Caco-2 (cell line): ENCODE results near the gene FBLN5. TPM values are rescaled to one million over a fixed set of nuclear protein-coding genes. Genes with fewer than 3 reads are reported as not detected.

Source experiments
- BruUV-seq: library from RNA; stranded (reverse); fragments of 400-500 nt; replicated peaks from 2 replicates; lab custom pipeline; 2021; lab: Mats Ljungman, UMichigan
- CTCF ChIA-PET: fragments of 300-600 bp; sonication (Branson Sonifier 250); formaldehyde crosslinking; loops from one replicate; lab custom pipeline; 2022; ENCODE audit warnings: antibody characterized with exemption; lab: Charles Lee
- POLR2A ChIA-PET: fragments of 300-600 bp; sonication (Branson Sonifier 250); formaldehyde crosslinking; loops from one replicate; lab custom pipeline; 2022; ENCODE audit warnings: antibody characterized with exemption; lab: Charles Lee
- DNase-seq, 2 experiments: peaks; one replicate each; pipeline versions ENCODE4 v3.0.0 to v3.0.0-alpha.2; 2020 to 2022
- H3K27me3 ChIP-seq: replicated peaks from 2 replicates; pipeline ENCODE4 v1.6.0; 2011; ENCODE audit warnings: low read length; ENCODE audit not compliant: control insufficient read depth, insufficient read depth
- H3K36me3 ChIP-seq: 2 replicates; pipeline ENCODE4 v1.5.1; 2011; ENCODE audit warnings: low read length; ENCODE audit not compliant: control insufficient read depth, insufficient read depth
- H3K4me1 ChIP-seq: fragments of 250-450 bp; sonication (Bioruptor Pico); 2 replicates; pipeline ENCODE4 v1.5.1; 2020; ENCODE audit warnings: mild to moderate bottlenecking
- H3K4me3 ChIP-seq: 2 replicates; pipeline ENCODE4 v1.5.1; 2011; ENCODE audit warnings: low read depth, mild to moderate bottlenecking, control low read depth, low read length
- H3K9me3 ChIP-seq: fragments of 250-450 bp; sonication (Bioruptor Pico); 2 replicates; pipeline ENCODE4 v1.5.1; 2020; ENCODE audit warnings: mild to moderate bottlenecking, moderate library complexity
- H3K27ac Mint-ChIP-seq: one replicate; pipeline ENCODE4 v1.8.0; 2022; ENCODE audit warnings: mixed read lengths; ENCODE audit not compliant: unreplicated experiment
- H3K27me3 Mint-ChIP-seq: one replicate; pipeline ENCODE4 v1.8.0; 2022; ENCODE audit warnings: mixed read lengths; ENCODE audit not compliant: insufficient read depth, unreplicated experiment
- H3K36me3 Mint-ChIP-seq: one replicate; pipeline ENCODE4 v1.8.0; 2022; ENCODE audit warnings: mild to moderate bottlenecking, mixed read lengths; ENCODE audit not compliant: insufficient read depth, unreplicated experiment
- H3K4me1 Mint-ChIP-seq: one replicate; pipeline ENCODE4 v1.8.0; 2022; ENCODE audit warnings: low read depth, mixed read lengths; ENCODE audit not compliant: unreplicated experiment
- H3K4me3 Mint-ChIP-seq: one replicate; pipeline ENCODE4 v1.8.0; 2022; ENCODE audit warnings: mild to moderate bottlenecking, moderate library complexity, mixed read lengths; ENCODE audit not compliant: unreplicated experiment
- H3K9me3 Mint-ChIP-seq: one replicate; pipeline ENCODE4 v1.8.0; 2022; ENCODE audit warnings: mixed read lengths; ENCODE audit not compliant: unreplicated experiment
- CTCF ChIP-seq, 2 experiments: fragments of 200-600 bp in 1 of 2; IDR thresholded peaks; 1 replicate in 1 of 2; 2 replicates in 1 of 2; pipeline versions ENCODE4 v1.5.1 to v1.8.0; 2011 to 2022; ENCODE audit warnings: antibody characterized with exemption in 1 of 2, control low read depth in 1 of 2, inconsistent platforms in 1 of 2, low read depth in 1 of 2, low read length in 1 of 2, mild to moderate bottlenecking in 1 of 2, moderate library complexity in 1 of 2; ENCODE audit not compliant: insufficient read depth in 1 of 2, severe bottlenecking in 1 of 2, unreplicated experiment in 1 of 2
- intact Hi-C: fragments of 100-400 bp; cut with micrococcal nuclease; formaldehyde crosslinking; loops from one replicate; pipeline ENCODE4 v1.10.0; 2022; ENCODE audit not compliant: unreplicated experiment
- total RNA-seq: library from RNA; stranded (reverse); gene quantifications from 2 replicates; pipeline ENCODE4 v1.2.3, GENCODE V29; 2022

The FBLN5 gene
- total RNA-seq, 1 experiment from 2014 or later: 13.9 TPM

- no peak overlapping the region for H3K4me3 ChIP-seq
- Mint-ChIP-seq H3K36me3 (no peaks in the 10 kb centered on the region), H3K9me3 (no peaks in the 10 kb centered on the region), H3K4me1 (no peaks in the 10 kb centered on the region), H3K27me3 (no peaks in the 10 kb centered on the region), H3K27ac (no peak overlapping the region), H3K4me3 (no peak overlapping the region)
- no peaks in the 10 kb centered on the region for H3K36me3 ChIP-seq
- CTCF ChIA-PET: no interaction called here
- POLR2A ChIA-PET: no interaction called here
- intact Hi-C loops: no loop called here
- no peak for TF ChIP-seq CTCF (IDR thresholded peaks at IDR 0.05; ENCODE audit: insufficient read depth in 1 of 2, low read depth in 1 of 2, low read length in 1 of 2, severe bottlenecking in 1 of 2, unreplicated experiment in 1 of 2)
- no TSS peak for BruUV-seq
- H3K4me1 ChIP-seq: no peaks in the 10 kb centered on the region
- DNase-seq: no peak
- no peaks in the 10 kb centered on the region for H3K9me3 ChIP-seq
- no peaks in the 10 kb centered on the region for H3K27me3 ChIP-seq
Observed at GRCh38 chr14:91925001-91925726, 22.3 kb downstream of the FBLN5 start.

GRCh38 chr14:91920526-91920925, 27.0 kb downstream of the FBLN5 start:
- BruUV-seq: no TSS peak

GRCh38 chr14:91919814-91920213, 27.7 kb downstream of the FBLN5 start:
- no peak for DNase-seq
- H3K4me3 ChIP-seq: no peak overlapping the region
- intact Hi-C loops: no loop called here
- Mint-ChIP-seq H3K4me3 (no peak overlapping the region), H3K36me3 (no peaks in the 10 kb centered on the region), H3K27ac (no peak overlapping the region), H3K9me3 (no peaks in the 10 kb centered on the region), H3K4me1 (peaks cover 13% of the 10 kb centered on the region), H3K27me3 (no peaks in the 10 kb centered on the region)
- ChIA-PET POLR2A (no interaction called here), CTCF (no interaction called here)
- TF ChIP-seq CTCF (IDR thresholded peaks at IDR 0.05; ENCODE audit: insufficient read depth in 1 of 2, low read depth in 1 of 2, low read length in 1 of 2, severe bottlenecking in 1 of 2, unreplicated experiment in 1 of 2): no peak
- no TSS peak for BruUV-seq
- H3K36me3 ChIP-seq: no peaks in the 10 kb centered on the region
- H3K4me1 ChIP-seq: peaks cover 15% of the 10 kb centered on the region
- no peaks in the 10 kb centered on the region for H3K27me3 ChIP-seq
- no peaks in the 10 kb centered on the region for H3K9me3 ChIP-seq

More at GRCh38 chr14:91920526-91920925, 27.0 kb downstream of the FBLN5 start:
- ChIA-PET POLR2A (no interaction called here), CTCF (no interaction called here)
- no peak for DNase-seq
- peaks cover 13% of the 10 kb centered on the region for H3K4me1 Mint-ChIP-seq
- H3K27me3 Mint-ChIP-seq: no peaks in the 10 kb centered on the region
- intact Hi-C loops: no loop called here
- H3K36me3 Mint-ChIP-seq: no peaks in the 10 kb centered on the region
- H3K9me3 ChIP-seq: no peaks in the 10 kb centered on the region
- H3K4me3 Mint-ChIP-seq: no peak overlapping the region
- TF ChIP-seq CTCF (IDR thresholded peaks at IDR 0.05; ENCODE audit: insufficient read depth in 1 of 2, low read depth in 1 of 2, low read length in 1 of 2, severe bottlenecking in 1 of 2, unreplicated experiment in 1 of 2): no peak
- H3K27ac Mint-ChIP-seq: no peak overlapping the region
- no peaks in the 10 kb centered on the region for H3K9me3 Mint-ChIP-seq
- no peaks in the 10 kb centered on the region for H3K36me3 ChIP-seq
- peaks cover 15% of the 10 kb centered on the region for H3K4me1 ChIP-seq
- no peaks in the 10 kb centered on the region for H3K27me3 ChIP-seq
- no peak overlapping the region for H3K4me3 ChIP-seq
